ENCODE data around the gene SLC12A1. TPM values are rescaled to one million over a fixed set of nuclear protein-coding genes. Genes with fewer than 3 reads are reported as not detected.

Gene SLC12A1
- total and polyA plus RNA-seq, 2 of the 8 experiments (the other 6 are each of a cell fraction or from before 2014, with no cell fraction given), result 0.63 to 1.0 TPM

DNA sequence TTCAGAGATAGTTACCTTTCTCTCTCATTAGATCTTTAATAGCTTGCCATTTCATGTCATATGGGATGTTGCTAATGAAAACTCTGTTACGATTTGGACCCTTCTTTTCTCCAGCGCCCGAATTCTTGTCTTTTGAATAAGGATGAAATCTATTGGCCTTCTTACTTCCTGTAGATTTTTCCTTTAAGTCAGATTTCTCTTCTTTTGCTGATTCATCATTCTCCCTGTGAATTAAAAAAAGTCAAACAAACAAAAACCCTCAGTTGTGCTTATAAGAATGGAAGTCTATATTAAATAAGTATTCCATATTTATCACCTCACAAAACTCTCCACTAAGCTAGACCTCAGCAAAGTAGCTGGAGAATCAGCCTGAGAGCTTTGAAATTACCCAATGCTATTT lies 37.5 kb upstream of the SLC12A1 start:
- Histone ChIP-seq H2AFZ (ENCODE audit: low read length) (no peak overlapping the region), H2BK120ac (replicated peaks; ENCODE audit: low read depth, low read length) (no peak overlapping the region), H3K14ac (ENCODE audit: insufficient read length) (no peak overlapping the region), H3K4me3 (ENCODE audit: extremely low read depth in 1 of 4, insufficient read depth in 2 of 4, low read depth in 3 of 4, low read length in 4 of 4) (no peak overlapping the region), H2BK15ac (ENCODE audit: low read length) (no peak overlapping the region), H3K79me2 (ENCODE audit: control insufficient read depth in 1 of 2, insufficient read depth in 2 of 2, low read length in 2 of 2) (peaks cover 0 to 64% of the 10 kb centered on the region in 2 experiments; a peak in 3 of 4 replicates), H4K8ac (ENCODE audit: extremely low read depth, insufficient read depth, low read length) (no peak overlapping the region), H3K18ac (ENCODE audit: extremely low read depth, low read length) (no peak overlapping the region), H4K5ac (ENCODE audit: insufficient read length, low read depth, low read length) (no peak overlapping the region), H2BK20ac (ENCODE audit: low read length) (no peak overlapping the region), H4K20me1 (replicated peaks in 1 of 2; ENCODE audit: control insufficient read depth in 1 of 2, insufficient read depth in 2 of 2, low read length in 2 of 2) (no peaks in the 10 kb centered on the region), H3K9ac (replicated peaks in 1 of 4; ENCODE audit: extremely low read depth in 1 of 4, low read depth in 3 of 4, low read length in 3 of 4) (no peak overlapping the region), H3K4me1 (replicated peaks in 1 of 4; ENCODE audit: control insufficient read depth in 3 of 4, insufficient read depth in 4 of 4, low read length in 3 of 4) (peaks cover 0 to 3% (median 0%) of the 10 kb centered on the region in 4 experiments; a peak in 1 of 7 replicates), H3K23me2 (ENCODE audit: low read depth, low read length) (no peaks in the 10 kb centered on the region), H3K4ac (replicated peaks; ENCODE audit: insufficient read length, low read depth, low read length) (no peak overlapping the region), H2BK12ac (ENCODE audit: low read depth, low read length) (no peak overlapping the region), H3K27me3 (replicated peaks in 1 of 4; ENCODE audit: control insufficient read depth in 3 of 4, extremely low read depth in 1 of 4, insufficient read depth in 3 of 4, low read length in 3 of 4) (no peaks in the 10 kb centered on the region), H3K36me3 (ENCODE audit: control insufficient read depth in 2 of 4, insufficient read depth in 4 of 4, low read length in 3 of 4) (peaks cover 0 to 44% (median 8%) of the 10 kb centered on the region in 4 experiments; a peak in 2 of 8 replicates), H4K91ac (replicated peaks; ENCODE audit: insufficient read length, low read length) (no peak overlapping the region), H3K79me1 (ENCODE audit: low read depth, low read length) (no peaks in the 10 kb centered on the region), H3K27ac (ENCODE audit: low read depth, low read length) (no peak overlapping the region), H3K23ac (ENCODE audit: insufficient read length) (no peak overlapping the region), H3K4me2 (ENCODE audit: insufficient read depth in 1 of 2, low read depth in 2 of 2, low read length in 2 of 2) (no peak overlapping the region), H2AK5ac (ENCODE audit: low read depth, low read length) (no peak overlapping the region), H3K56ac (replicated peaks; ENCODE audit: insufficient read length, low read depth, low read length) (no peak overlapping the region), H3K9me3 (ENCODE audit: insufficient read depth in 2 of 2, low read depth in 1 of 2, low read length in 1 of 2) (no peaks in the 10 kb centered on the region), H2BK5ac (ENCODE audit: low read depth, low read length) (no peak overlapping the region)
- TF ChIP-seq SUZ12 (IDR thresholded peaks at IDR 0.05; ENCODE audit: low read length) (no peak), CBX8 (IDR thresholded peaks at IDR 0.05; ENCODE audit: borderline replicate concordance, low read depth, low read length) (no peak), CHD2 (IDR thresholded peaks at IDR 0.05; ENCODE audit: low read length) (no peak), HDAC6 (IDR thresholded peaks at IDR 0.05; ENCODE audit: low read depth, low read length) (no peak), TCF12 (IDR thresholded peaks at IDR 0.05; ENCODE audit: low read depth, low read length) (no peak), RXRA (IDR thresholded peaks at IDR 0.05; ENCODE audit: insufficient read depth, low read depth, low read length) (no peak), TAF1 (IDR thresholded peaks at IDR 0.05; ENCODE audit: low read depth, low read length) (no peak), EGR1 (IDR thresholded peaks at IDR 0.05; ENCODE audit: borderline replicate concordance, low read depth, low read length) (no peak), SRF (IDR thresholded peaks at IDR 0.05; ENCODE audit: low read depth, low read length) (no peak), BCL11A (IDR thresholded peaks at IDR 0.05; ENCODE audit: low read depth in 2 of 2, low read length in 2 of 2) (no peak), POLR2A (IDR thresholded peaks at IDR 0.05; ENCODE audit: control extremely low read depth in 1 of 2, low read depth in 2 of 2, low read length in 2 of 2) (no peak)
- TF ChIP-seq, protein P1, sequence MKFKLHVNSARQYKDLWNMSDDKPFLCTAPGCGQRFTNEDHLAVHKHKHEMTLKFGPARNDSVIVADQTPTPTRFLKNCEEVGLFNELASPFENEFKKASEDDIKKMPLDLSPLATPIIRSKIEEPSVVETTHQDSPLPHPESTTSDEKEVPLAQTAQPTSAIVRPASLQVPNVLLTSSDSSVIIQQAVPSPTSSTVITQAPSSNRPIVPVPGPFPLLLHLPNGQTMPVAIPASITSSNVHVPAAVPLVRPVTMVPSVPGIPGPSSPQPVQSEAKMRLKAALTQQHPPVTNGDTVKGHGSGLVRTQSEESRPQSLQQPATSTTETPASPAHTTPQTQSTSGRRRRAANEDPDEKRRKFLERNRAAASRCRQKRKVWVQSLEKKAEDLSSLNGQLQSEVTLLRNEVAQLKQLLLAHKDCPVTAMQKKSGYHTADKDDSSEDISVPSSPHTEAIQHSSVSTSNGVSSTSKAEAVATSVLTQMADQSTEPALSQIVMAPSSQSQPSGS (IDR thresholded peaks at IDR 0.05; ENCODE audit: low read length), result no peak
- TF ChIP-seq, protein P2, sequence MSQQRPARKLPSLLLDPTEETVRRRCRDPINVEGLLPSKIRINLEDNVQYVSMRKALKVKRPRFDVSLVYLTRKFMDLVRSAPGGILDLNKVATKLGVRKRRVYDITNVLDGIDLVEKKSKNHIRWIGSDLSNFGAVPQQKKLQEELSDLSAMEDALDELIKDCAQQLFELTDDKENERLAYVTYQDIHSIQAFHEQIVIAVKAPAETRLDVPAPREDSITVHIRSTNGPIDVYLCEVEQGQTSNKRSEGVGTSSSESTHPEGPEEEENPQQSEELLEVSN (IDR thresholded peaks at IDR 0.05), result no peak
- 61% methylated on average over 3 of the region's 3 CpGs; no CpG with 5 or more reads in 1 of the 2 experiments for WGBS, 2 experiments (ENCODE audit: extremely low coverage in 1 of 2, insufficient coverage in 1 of 2, insufficient read length in 1 of 2, insufficient replicate concordance in 2 of 2, low coverage in 1 of 2, low lambda C conversion rate in 2 of 2, missing lambda C conversion rate in 1 of 2)
- no peak for FAIRE-seq
- DNase-seq (ENCODE audit: low read depth in 1 of 2, low spot score in 2 of 2), result no peak
- POLR2A ChIA-PET (ENCODE audit: partially characterized antibody), result interaction anchor here (1.2 kb wide), 1 partner anchor 9 kb away, joined by 6 read pairs; the partner anchor contains the start of gene MYEF2
- CTCF ChIA-PET (ENCODE audit: partially characterized antibody), result no interaction called here

All from H1 (cell line).